Stomach (tissue), 19 donors: Measurements from ENCODE around the gene PDE3B. TPM values are rescaled to one million over a fixed set of nuclear protein-coding genes. Genes with fewer than 3 reads are reported as not detected.
"Not testable (repeated sequence)": the region's sequence is repeated elsewhere in the genome, so short reads cannot be mapped to it uniquely, and the experiment has no call there.

Source experiments
- DNase-seq, 2 donors: peaks; one replicate each; pipeline versions ENCODE4 v3.0.0 to v3.0.0-alpha.2; 2013 to 2019
- H3K27ac ChIP-seq, 5 donors: fragments of 200-600 bp in 4 of 5; sonication (generic) in 4 of 5; one replicate each; pipeline ENCODE4 v1.5.1; 2013 to 2019; ENCODE audit warnings: mild to moderate bottlenecking in 1 of 5, moderate library complexity in 1 of 5
- H3K27me3 ChIP-seq, 3 donors: fragments of 200-600 bp; sonication (generic); one replicate each; pipeline ENCODE4 v1.5.1; 2017 to 2019; ENCODE audit warnings: mixed run types in 1 of 3
- H3K36me3 ChIP-seq, 4 donors: fragments of 200-600 bp; sonication (generic); 1 replicate in 3 of 4; 2 replicates in 1 of 4; pipeline ENCODE4 v1.5.1; 2016 to 2019
- H3K4me1 ChIP-seq, 4 donors: fragments of 200-600 bp; sonication (generic); one replicate each; pipeline ENCODE4 v1.5.1; 2016 to 2019
- H3K4me3 ChIP-seq, 4 donors: fragments of 200-600 bp; sonication (generic) in 3 of 4; one replicate each; pipeline ENCODE4 v1.5.1; 2016 to 2019; ENCODE audit warnings: mild to moderate bottlenecking in 1 of 4
- H3K9me3 ChIP-seq, 4 donors: fragments of 200-600 bp; sonication (generic); one replicate each; pipeline ENCODE4 v1.5.1; 2016 to 2019
- CTCF ChIP-seq, 7 experiments: fragments of 450-650 bp in 4 of 7; fragments of 200-600 bp in 3 of 7; sonication (generic) in 3 of 7; IDR thresholded peaks; one replicate each; pipeline ENCODE4 v1.5.1; 2016 to 2019; ENCODE audit warnings: antibody characterized with exemption in 7 of 7, control low read depth in 2 of 7, mild to moderate bottlenecking in 1 of 7
- EP300 ChIP-seq: sonication (generic); formaldehyde crosslinking; IDR thresholded peaks from one replicate; pipeline ENCODE4 v1.6.1; 2017; ENCODE audit warnings: antibody characterized with exemption
- POLR2A ChIP-seq, 4 donors: fragments of 450-650 bp; IDR thresholded peaks; one replicate each; pipeline ENCODE4 v1.6.1; 2016; ENCODE audit warnings: antibody characterized with exemption in 4 of 4, control low read depth in 2 of 4, mild to moderate bottlenecking in 1 of 4, moderate library complexity in 1 of 4
- POLR2AphosphoS5 ChIP-seq, 3 donors: sonication (generic); formaldehyde crosslinking; IDR thresholded peaks; one replicate each; pipeline ENCODE4 v1.6.1; 2016; ENCODE audit warnings: antibody characterized with exemption in 3 of 3
- WGBS, 5 donors: extraction: QIAGEN DNeasy Blood & Tissue Kit in 3 of 5; methylation state at CpG; one replicate each; pipeline versions ENCODE4 v1.1.5 to v1.1.7; 2013 to 2018; 5-methylcytosine and 5-hydroxymethylcytosine counted together
- intact Hi-C: fragments of 100-400 bp; cut with DNase I; formaldehyde crosslinking; loops from one replicate; pipeline ENCODE4 v1.15.1; 2023; ENCODE audit warnings: low total_unique reads
- long read RNA-seq, 10 donors: transcript quantifications; one replicate each; lab custom pipeline, GENCODE V29; 2026
- polyA plus RNA-seq, 3 donors: library from polyadenylated mRNA; stranded (reverse); fragments of 200-250 nt; gene quantifications; one replicate each; pipeline ENCODE4 v1.2.3, GENCODE V29; 2013
- total RNA-seq, 5 donors: library from RNA; depleted of rRNA; stranded (reverse); fragments of >200 nt; gene quantifications; one replicate each; pipeline versions ENCODE4 v1.1.0 to v1.2.3, GENCODE V29; 2014 to 2016
- donor health status: healthy with polysubstance abuse.
- donor health status: Bipolar disorder and iron deficiency.
- donor health status: healthy.

PDE3B gene
- total RNA-seq (10 to 100 TPM; 13.8 to 49.2 (median 19.3) TPM), polyA plus RNA-seq (1 to 10 TPM; 1.2 TPM)
- long read RNA-seq, donor 1: 0 reads
- long read RNA-seq, donor 2, full-length matches to known transcripts: 2 of 2 reads
- long read RNA-seq, donor 2, partial matches to known transcripts: 0 of 2 reads
- long read RNA-seq, donor 2, other reads (novel, unspliced or antisense): 0 of 2 reads
- long read RNA-seq, donor 3: 0 reads
- long read RNA-seq, donor 4: 0 reads
- long read RNA-seq, donor 5: 0 reads
- long read RNA-seq, donor 6, full-length matches to known transcripts: 1 of 6 reads
- long read RNA-seq, donor 6, partial matches to known transcripts: 5 of 6 reads
- long read RNA-seq, donor 6, other reads (novel, unspliced or antisense): 0 of 6 reads
- long read RNA-seq, donor 7: 0 reads
- long read RNA-seq, donor 8, full-length matches to known transcripts: 1 of 1 reads
- long read RNA-seq, donor 8, partial matches to known transcripts: 0 of 1 reads
- long read RNA-seq, donor 8, other reads (novel, unspliced or antisense): 0 of 1 reads
- long read RNA-seq, donor 9: 0 reads
- long read RNA-seq, donor 10: 0 reads

GRCh38 chr11:14643697-14644225, at the start of gene PDE3B:
TSS of gene PDE3B (plus strand) at chr11:14643804. CDS start at chr11:14644076, 272 bp downstream.
- Histone ChIP-seq H3K9me3 (no peaks in the 10 kb centered on the region), H3K4me1 (peaks cover 0 to 48% (median 34%) of the 10 kb centered on the region in 4 donors), H3K27ac (peak within 1 kb of the TSS; percentile 84 to 90 (median 87)), H3K27me3 (peaks cover 0 to 15% (median 3%) of the 10 kb centered on the region in 3 donors), H3K4me3 (peak within 1 kb of the TSS; percentile 79 to 90 (median 90)), H3K36me3 (no peaks in the 10 kb centered on the region)
- intact Hi-C loops: loop anchor here (10.0 kb wide), 1 partner anchor 109 kb away; no protein-coding TSS in a partner anchor
- no peak for TF ChIP-seq EP300
- TF ChIP-seq POLR2AphosphoS5 (IDR thresholded peaks at IDR 0.05): peak in 2 of 3 donors; percentile 66 to 77
- TF ChIP-seq CTCF (IDR thresholded peaks at IDR 0.05): no peak
- TF ChIP-seq POLR2A (IDR thresholded peaks at IDR 0.05): no peak
- peak; percentile 84 to 93 for DNase-seq
- 0 to 1% (median 0%) methylated on average over 36 to 59 of the region's 59 CpGs; no CpG with 5 or more reads in 1 of the 5 donors for WGBS, 5 donors

GRCh38 chr11:14595261-14595660, 48.3 kb upstream of the PDE3B start:
- H3K4me1 ChIP-seq, DNase-seq, H3K27ac ChIP-seq, intact Hi-C loops, H3K27me3 ChIP-seq, H3K4me3 ChIP-seq, H3K36me3 ChIP-seq, H3K9me3 ChIP-seq: not testable (repeated sequence)
- WGBS, 5 donors: 76 to 86% (median 79%) methylated on average over 1 of the region's 1 CpG

- intact Hi-C loops: no loop called here
- peaks cover 0 to 5% (median 2%) of the 10 kb centered on the region in 4 donors for H3K9me3 ChIP-seq
- peaks cover 0 to 11% (median 2%) of the 10 kb centered on the region in 4 donors for H3K36me3 ChIP-seq
- no peak for TF ChIP-seq POLR2AphosphoS5 (IDR thresholded peaks at IDR 0.05)
- no peak for TF ChIP-seq EP300
- no peak for TF ChIP-seq CTCF (IDR thresholded peaks at IDR 0.05)
- no peak for TF ChIP-seq POLR2A (IDR thresholded peaks at IDR 0.05)
- H3K4me1 ChIP-seq: peaks cover 0 to 4% (median 0%) of the 10 kb centered on the region in 4 donors
- no peak overlapping the region for H3K27ac ChIP-seq
- H3K27me3 ChIP-seq: no peaks in the 10 kb centered on the region
- H3K4me3 ChIP-seq: no peak overlapping the region
- DNase-seq: no peak
These were observed 35.9 kb upstream of the PDE3B start for GRCh38 chr11:14607713-14608112.

- Histone ChIP-seq H3K4me3 (no peak overlapping the region), H3K36me3 (peaks cover 0 to 11% (median 2%) of the 10 kb centered on the region in 4 donors), H3K27ac (no peak overlapping the region), H3K4me1 (peaks cover 0 to 4% (median 0%) of the 10 kb centered on the region in 4 donors), H3K9me3 (peaks cover 0 to 5% (median 2%) of the 10 kb centered on the region in 4 donors), H3K27me3 (no peaks in the 10 kb centered on the region)
- 95 to 100% (median 96%) methylated on average over 1 of the region's 1 CpG for WGBS, 5 donors
- intact Hi-C loops: no loop called here
- DNase-seq: no peak
- TF ChIP-seq POLR2A (IDR thresholded peaks at IDR 0.05) (no peak), EP300 (no peak), POLR2AphosphoS5 (IDR thresholded peaks at IDR 0.05) (no peak), CTCF (IDR thresholded peaks at IDR 0.05) (no peak)
These were observed 33.7 kb upstream of the PDE3B start for GRCh38 chr11:14609902-14610301.
